HTERT RPE-1 (cell line): ENCODE results near the gene EML2.
"Not testable (repeated sequence)": the region's sequence is repeated elsewhere in the genome, so short reads cannot be mapped to it uniquely, and the experiment has no call there.

ENCODE experiments used
- in situ Hi-C: fragments of 300-500 bp; cut with MboI; formaldehyde crosslinking; loops from 4 replicates; pipeline ENCODE4 v1.14.3; 2020; ENCODE audit warnings: low sequenced_read_pairs

Gene EML2

GRCh38 chr19:45621389-45621788 is 17.8 kb downstream of the EML2 start:
- in situ Hi-C loops = no loop called here

DNA sequence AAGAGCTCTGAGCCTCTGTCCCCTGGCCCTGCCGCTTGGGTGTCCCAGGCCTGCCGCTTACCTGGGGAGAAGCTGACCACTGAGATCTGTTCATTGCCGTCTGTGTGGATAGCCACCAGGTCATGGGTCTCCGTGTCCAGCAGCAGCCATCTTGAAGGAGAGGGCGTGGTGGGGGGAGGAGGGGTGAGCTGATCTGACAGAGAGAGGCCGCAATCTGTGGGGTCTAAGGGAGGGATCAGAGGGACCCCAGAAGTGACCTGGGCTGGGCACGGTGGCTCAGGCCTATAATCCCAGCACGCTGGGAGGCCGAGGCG is 22.5 kb downstream of the EML2 start:
- in situ Hi-C loops = no loop called here

DNA sequence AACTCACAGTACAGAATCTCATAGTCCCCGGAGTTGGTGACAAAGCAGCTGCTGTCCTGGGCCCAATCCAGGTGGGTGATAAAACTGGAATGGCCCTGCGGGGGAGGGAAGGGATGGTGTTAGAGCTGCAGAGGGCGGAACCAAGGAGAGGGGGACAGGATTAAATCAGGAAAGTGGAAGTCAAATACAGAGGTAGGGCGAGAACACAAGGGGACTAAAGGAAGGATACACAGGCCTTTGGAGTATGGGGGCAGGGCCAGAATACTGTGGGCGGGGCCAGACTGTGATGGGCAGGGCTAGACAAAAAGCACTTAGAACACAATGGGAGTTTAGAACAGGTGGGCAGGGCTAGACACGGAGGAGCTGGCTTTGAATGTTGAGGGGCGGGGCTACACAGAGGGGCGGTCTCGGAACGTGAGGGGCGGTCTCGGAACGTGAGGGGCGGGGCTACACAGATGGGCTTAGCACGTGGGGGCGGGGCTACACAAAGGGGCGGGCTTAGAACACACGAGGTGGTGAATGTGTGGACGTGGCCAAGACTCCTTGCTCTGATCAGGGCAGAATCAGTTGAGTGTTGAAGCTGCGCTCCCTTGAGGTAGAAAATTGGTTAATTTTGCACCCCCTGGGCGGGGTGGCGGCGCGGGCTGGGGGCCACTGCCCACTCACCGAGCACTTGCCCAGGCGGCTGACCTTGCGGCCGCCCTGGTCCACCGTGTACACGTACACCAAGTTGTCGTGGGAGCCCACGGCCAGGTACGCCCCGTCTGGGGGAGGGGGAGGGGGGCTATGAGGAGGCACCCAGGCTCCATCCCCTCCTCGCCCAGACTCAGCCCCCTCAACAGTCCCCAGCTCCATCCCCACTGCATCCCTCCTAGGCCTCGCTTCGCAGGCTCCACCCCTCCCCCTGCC is 23.1 kb downstream of the EML2 start:
- in situ Hi-C loops = no loop called here

GRCh38 chr19:45615056-45615455 is 24.1 kb downstream of the EML2 start:
- in situ Hi-C loops = not testable (repeated sequence)

DNA sequence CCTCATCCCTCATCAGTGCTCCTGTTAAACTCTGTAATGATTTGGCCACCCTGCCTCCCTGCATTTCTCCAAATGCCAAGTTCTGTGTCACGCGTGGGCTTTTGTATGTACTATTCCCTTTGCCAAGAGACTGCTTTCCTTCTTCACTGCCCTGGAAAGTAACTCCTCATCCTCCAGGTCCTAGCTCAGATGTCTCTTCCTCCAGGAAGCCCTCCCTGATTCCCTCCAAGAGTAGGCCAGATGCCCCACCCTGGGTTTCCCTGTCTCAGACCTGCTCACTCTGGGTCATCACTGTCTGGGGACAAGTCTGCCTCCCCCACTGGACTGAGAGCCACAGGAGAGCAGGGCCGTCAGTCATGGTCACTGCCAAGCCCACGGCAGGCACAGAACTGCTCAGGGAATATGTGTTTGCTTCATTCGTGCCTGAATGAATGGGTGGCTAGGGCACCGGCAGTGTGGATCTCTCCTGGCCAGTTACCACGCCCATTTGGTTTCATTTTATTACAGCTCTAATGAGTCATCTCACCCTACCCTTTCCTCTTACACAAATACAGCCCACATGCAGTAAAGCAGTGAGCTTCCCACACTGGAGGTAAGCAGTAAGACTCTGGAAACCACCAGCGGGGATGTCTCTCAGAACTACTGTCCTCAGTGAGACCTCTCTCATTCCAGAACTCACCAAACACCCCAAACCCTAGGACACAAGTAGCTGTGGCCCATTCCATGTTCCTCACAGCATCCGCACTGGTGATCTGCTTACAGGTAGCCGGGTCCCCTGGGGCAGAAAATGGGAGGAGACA is 25.1 kb downstream of the EML2 start:
- in situ Hi-C loops = no loop called here

- in situ Hi-C loops = no loop called here
Measured at GRCh38 chr19:45608948-45609347, 30.2 kb downstream of the EML2 start.

- in situ Hi-C loops = no loop called here
Measured at GRCh38 chr19:45607071-45608029, 31.8 kb downstream of the EML2 start.

DNA sequence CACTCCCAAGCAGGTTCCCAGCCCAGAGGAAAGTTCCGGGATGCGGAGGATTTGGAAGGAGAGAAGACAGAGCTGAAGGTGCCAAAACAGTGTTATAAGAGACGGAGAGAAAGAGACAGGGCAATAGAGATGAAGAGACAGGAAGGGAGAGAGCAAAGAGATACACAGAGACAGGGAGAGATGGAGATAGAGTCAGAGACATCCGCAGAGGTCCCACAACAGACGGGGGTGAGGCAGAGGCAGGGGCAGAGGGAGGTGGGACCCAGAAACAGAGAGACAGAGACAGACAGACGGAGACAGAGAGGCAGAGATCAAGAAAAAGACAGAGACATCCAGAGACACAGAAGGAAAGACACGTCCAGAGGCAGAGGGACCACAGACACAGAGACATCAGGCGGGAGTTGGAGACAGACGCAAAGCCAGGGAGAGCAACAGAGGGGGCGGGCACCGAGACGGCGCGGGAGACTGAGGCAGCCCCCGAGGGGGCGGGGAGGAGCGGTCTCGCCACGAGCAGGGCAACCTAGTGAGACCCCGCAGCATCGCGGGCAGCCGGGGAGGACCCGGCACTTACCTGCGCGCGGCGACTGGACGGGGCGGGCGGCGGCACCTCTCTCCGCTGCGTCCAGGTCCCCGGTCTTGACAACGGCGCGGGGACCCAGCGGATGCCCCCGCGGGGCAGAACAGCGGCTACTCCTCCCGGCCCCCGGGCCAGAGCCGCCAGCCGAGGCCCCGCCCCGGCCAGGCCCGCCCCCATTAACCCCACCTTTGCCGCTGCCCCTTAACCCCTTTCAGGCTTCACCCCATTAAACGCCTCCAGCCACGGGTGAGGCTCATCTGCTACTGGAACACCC is 37.4 kb downstream of the EML2 start, which contains the start of gene GPR4:
GPR4 (minus strand) TSS at position 689 of the 851 bp plus-strand sequence. CDS start 10,346 bp downstream, outside the sequence.
- in situ Hi-C loops = no loop called here

GRCh38 chr19:45601115-45601514 is 38.1 kb downstream of the EML2 start:
- in situ Hi-C loops = no loop called here

GRCh38 chr19:45600340-45600885 is 38.8 kb downstream of the EML2 start:
- in situ Hi-C loops = no loop called here

- in situ Hi-C loops = no loop called here
Measured at GRCh38 chr19:45599286-45599685, 39.9 kb downstream of the EML2 start.

- in situ Hi-C loops = no loop called here
Measured at GRCh38 chr19:45598267-45599001, 40.8 kb downstream of the EML2 start.

GRCh38 chr19:45597425-45598111 is 41.6 kb downstream of the EML2 start:
- in situ Hi-C loops = no loop called here

DNA sequence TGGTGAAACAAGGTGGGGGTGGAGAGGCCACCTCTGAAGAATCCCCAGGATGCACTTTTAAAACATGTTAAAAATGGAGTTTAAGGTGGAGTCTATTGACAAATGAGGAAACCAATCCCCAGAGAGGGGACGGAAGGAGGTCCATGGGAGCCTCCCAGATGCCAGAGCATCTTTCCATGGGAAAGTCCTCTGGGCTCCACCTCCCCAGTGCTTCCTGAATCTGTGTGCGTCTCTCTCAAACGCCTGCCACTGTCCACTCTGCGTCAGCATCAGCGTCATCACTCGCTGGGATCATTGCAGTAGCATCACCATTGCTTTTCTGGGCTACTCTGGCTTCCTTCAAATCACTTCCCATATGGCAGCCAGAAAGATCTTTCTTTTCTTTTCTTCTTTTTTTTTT is 43.4 kb downstream of the EML2 start:
- in situ Hi-C loops = no loop called here

DNA sequence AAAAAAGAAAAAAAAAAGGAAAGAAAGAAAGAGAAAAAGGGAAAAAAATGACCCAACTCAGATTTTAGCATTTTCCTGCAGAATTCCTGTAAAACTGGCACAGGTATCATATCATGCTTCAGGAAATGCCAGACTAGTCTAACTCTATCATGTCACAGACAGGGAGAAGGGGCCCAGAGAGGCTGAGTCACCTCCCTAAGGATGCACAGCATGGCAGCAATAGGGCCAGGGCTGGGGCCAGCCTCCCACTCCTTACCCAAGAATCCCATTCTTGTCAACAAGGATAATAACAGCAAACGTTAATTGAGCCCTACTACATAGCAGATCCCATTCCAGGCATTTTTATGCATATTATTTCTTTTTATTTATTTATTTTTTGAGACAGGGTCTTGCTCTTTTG is 45.7 kb downstream of the EML2 start:
- in situ Hi-C loops = no loop called here

GRCh38 chr19:45592366-45592765 is 46.8 kb downstream of the EML2 start:
- in situ Hi-C loops = no loop called here

DNA sequence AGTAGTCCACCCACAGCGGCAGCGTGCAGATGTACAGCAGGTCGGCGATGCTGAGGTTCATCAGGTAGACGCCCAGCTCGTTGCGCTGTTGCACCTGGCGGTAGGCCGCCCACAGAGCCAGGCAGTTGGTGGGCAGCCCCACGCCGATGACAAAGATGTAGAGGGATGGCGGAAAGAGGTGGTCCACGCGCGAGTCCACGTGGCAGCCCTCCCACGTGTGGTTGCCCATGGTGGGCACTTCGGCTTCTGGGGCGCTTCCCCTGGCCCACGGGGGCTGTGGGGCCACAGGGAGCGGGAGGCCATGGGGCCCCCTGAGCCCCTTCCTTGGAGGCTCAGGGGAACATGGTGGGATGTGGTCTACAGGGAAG is 47.6 kb downstream of the EML2 start:
- in situ Hi-C loops = no loop called here

- in situ Hi-C loops = no loop called here
Measured at GRCh38 chr19:45591004-45591637, 48.1 kb downstream of the EML2 start.
